H9 (cell line): ENCODE results near the gene SLC7A11. TPM values are rescaled to one million over a fixed set of nuclear protein-coding genes. Genes with fewer than 3 reads are reported as not detected.

Source experiments
- DNase-seq: peaks from one replicate; pipeline ENCODE4 v3.0.0-alpha.2; 2017
- H2AFZ ChIP-seq: one replicate; pipeline ENCODE4 v1.6.1; 2013; ENCODE audit warnings: mild to moderate bottlenecking, low read length, control low read depth, moderate library complexity
- H2AK5ac ChIP-seq: 2 replicates; pipeline ENCODE4 v1.6.1; 2013; ENCODE audit warnings: low read length, control low read depth, mixed read lengths; ENCODE audit not compliant: insufficient read length
- H2BK120ac ChIP-seq: one replicate; pipeline ENCODE4 v1.6.1; 2013; ENCODE audit warnings: low read depth, mild to moderate bottlenecking, low read length, control low read depth, inconsistent platforms; ENCODE audit not compliant: poor library complexity, severe bottlenecking
- H2BK12ac ChIP-seq: 2 replicates; pipeline ENCODE4 v1.6.1; 2013; ENCODE audit warnings: low read length, control low read depth, mixed read lengths, low read depth; ENCODE audit not compliant: insufficient read length
- H2BK15ac ChIP-seq: 2 replicates; pipeline ENCODE4 v1.6.1; 2013; ENCODE audit warnings: low read depth, low read length, control low read depth
- H2BK20ac ChIP-seq: one replicate; pipeline ENCODE4 v1.6.1; 2013; ENCODE audit warnings: low read depth, mild to moderate bottlenecking, low read length, control low read depth, inconsistent platforms; ENCODE audit not compliant: poor library complexity, severe bottlenecking
- H2BK5ac ChIP-seq: 2 replicates; pipeline ENCODE4 v1.6.1; 2013; ENCODE audit warnings: low read length, control low read depth, mixed read lengths; ENCODE audit not compliant: insufficient read length
- H3K14ac ChIP-seq: 2 replicates; pipeline ENCODE4 v1.6.1; 2013; ENCODE audit warnings: low read length, control low read depth; ENCODE audit not compliant: insufficient read depth
- H3K18ac ChIP-seq: 2 replicates; pipeline ENCODE4 v1.6.1; 2013; ENCODE audit warnings: low read depth, mild to moderate bottlenecking, mixed read lengths, low read length, control low read depth; ENCODE audit not compliant: insufficient read length
- H3K23ac ChIP-seq: 2 replicates; pipeline ENCODE4 v1.6.1; 2013; ENCODE audit warnings: low read length, control low read depth, mixed read lengths, low read depth; ENCODE audit not compliant: insufficient read length
- H3K23me2 ChIP-seq: 2 replicates; pipeline ENCODE4 v1.6.1; 2013; ENCODE audit warnings: low read depth, mild to moderate bottlenecking, mixed read lengths, low read length, control low read depth; ENCODE audit not compliant: insufficient read length, poor library complexity, severe bottlenecking
- H3K27ac ChIP-seq: 2 replicates; pipeline ENCODE4 v1.5.1; 2013; ENCODE audit warnings: low read length, control low read depth, mixed read lengths, low read depth; ENCODE audit not compliant: insufficient read length
- H3K27me3 ChIP-seq: 2 replicates; pipeline ENCODE4 v1.6.1; 2013; ENCODE audit warnings: low read length, control low read depth, inconsistent platforms; ENCODE audit not compliant: insufficient read depth
- H3K4ac ChIP-seq: 2 replicates; pipeline ENCODE4 v1.6.1; 2013; ENCODE audit warnings: low read depth, mild to moderate bottlenecking, control low read depth, inconsistent platforms, low read length, moderate library complexity
- H3K4me1 ChIP-seq: 2 replicates; pipeline ENCODE4 v1.6.1; 2013; ENCODE audit warnings: low read length, control low read depth, inconsistent platforms; ENCODE audit not compliant: insufficient read depth
- H3K4me2 ChIP-seq: 2 replicates; pipeline ENCODE4 v1.6.1; 2013; ENCODE audit warnings: low read length, control low read depth, mixed read lengths; ENCODE audit not compliant: insufficient read length, insufficient read depth
- H3K56ac ChIP-seq: 2 replicates; pipeline ENCODE4 v1.6.1; 2013; ENCODE audit warnings: low read depth, mild to moderate bottlenecking, mixed read lengths, low read length, control low read depth; ENCODE audit not compliant: insufficient read length
- H3K79me1 ChIP-seq: 2 replicates; pipeline ENCODE4 v1.6.1; 2013; ENCODE audit warnings: low read depth, mild to moderate bottlenecking, moderate library complexity, low read length, control low read depth, inconsistent platforms; ENCODE audit not compliant: insufficient read depth, poor library complexity, severe bottlenecking
- H3K79me2 ChIP-seq: 2 replicates; pipeline ENCODE4 v1.6.1; 2013; ENCODE audit warnings: low read length, control low read depth, inconsistent platforms; ENCODE audit not compliant: insufficient read depth
- H3K9ac ChIP-seq: 2 replicates; pipeline ENCODE4 v1.6.1; 2013; ENCODE audit warnings: low read length, control low read depth, mixed read lengths; ENCODE audit not compliant: insufficient read length; ENCODE audit errors: extremely low read depth
- H3K9me3 ChIP-seq: one replicate; pipeline ENCODE4 v1.6.1; 2013; ENCODE audit warnings: low read depth, low read length, inconsistent platforms; ENCODE audit not compliant: control insufficient read depth
- H3T11ph ChIP-seq: one replicate; pipeline ENCODE4 v1.6.1; 2013; ENCODE audit warnings: mild to moderate bottlenecking, low read length, control low read depth, inconsistent platforms
- H4K20me1 ChIP-seq: one replicate; pipeline ENCODE4 v1.6.1; 2013; ENCODE audit not compliant: control insufficient read depth, insufficient read length, insufficient read depth
- H4K5ac ChIP-seq: 2 replicates; pipeline ENCODE4 v1.6.1; 2013; ENCODE audit warnings: low read depth, mild to moderate bottlenecking, mixed read lengths, low read length, control low read depth; ENCODE audit not compliant: insufficient read length
- H4K8ac ChIP-seq: replicated peaks from 2 replicates; pipeline ENCODE4 v1.6.1; 2013; ENCODE audit warnings: low read length, control low read depth, mixed read lengths, low read depth; ENCODE audit not compliant: insufficient read length
- H4K91ac ChIP-seq: 2 replicates; pipeline ENCODE4 v1.6.1; 2013; ENCODE audit warnings: low read depth, mild to moderate bottlenecking, moderate library complexity, mixed read lengths, low read length, control low read depth; ENCODE audit not compliant: insufficient read length
- H3K27ac Mint-ChIP-seq, 3 experiments: 2 replicates in 2 of 3; 3 replicates in 1 of 3; pipeline ENCODE4 v1.8.0; 2020 to 2021; ENCODE audit warnings: mixed read lengths in 3 of 3, mild to moderate bottlenecking in 1 of 3, moderate library complexity in 1 of 3
- H3K27me3 Mint-ChIP-seq: 2 replicates; pipeline ENCODE4 v1.8.0; 2021; ENCODE audit warnings: low read depth, mild to moderate bottlenecking, moderate library complexity, mixed read lengths
- H3K36me3 Mint-ChIP-seq, 3 experiments: 2 replicates in 2 of 3; 3 replicates in 1 of 3; pipeline ENCODE4 v1.8.0; 2020 to 2021; ENCODE audit warnings: low read depth in 3 of 3, mixed read lengths in 3 of 3; ENCODE audit not compliant: insufficient read depth in 1 of 3
- H3K4me1 Mint-ChIP-seq, 2 experiments: 2 replicates each; pipeline ENCODE4 v1.8.0; 2020; ENCODE audit warnings: mixed read lengths in 2 of 2
- H3K4me3 Mint-ChIP-seq, 2 experiments: 2 replicates in 1 of 2; 3 replicates in 1 of 2; pipeline ENCODE4 v1.8.0; 2020 to 2021; ENCODE audit warnings: mild to moderate bottlenecking in 2 of 2, mixed read lengths in 2 of 2, moderate library complexity in 1 of 2
- H3K9me3 Mint-ChIP-seq, 2 experiments: 2 replicates in 1 of 2; 3 replicates in 1 of 2; pipeline ENCODE4 v1.8.0; 2020; ENCODE audit warnings: mild to moderate bottlenecking in 2 of 2, mixed read lengths in 2 of 2, moderate library complexity in 1 of 2
- CTCF ChIP-seq: fragments of 200-600 bp; sonication (generic); conservative IDR thresholded peaks from 3 replicates; pipeline ENCODE4 v1.8.0; 2021; ENCODE audit warnings: antibody characterized with exemption, mild to moderate bottlenecking
- whole genome bisulfite sequencing: extraction: QIAGEN DNeasy Blood & Tissue Kit; methylation state at CpG from one replicate; pipeline ENCODE4 v1.1.7; 2013; ENCODE audit warnings: missing lambda C conversion rate, low lambda C conversion rate, mixed read lengths; ENCODE audit not compliant: insufficient read length; ENCODE audit errors: extremely low coverage; 5-methylcytosine and 5-hydroxymethylcytosine counted together
- total RNA-seq: library from RNA; stranded (reverse); gene quantifications from 2 replicates; pipeline ENCODE4 v1.2.1, GENCODE V29; 2021

Gene SLC7A11
- total RNA-seq, 1 experiment from 2014 or later, result 19.8 TPM

- Mint-ChIP-seq H3K9me3 (no peaks in the 10 kb centered on the region), H3K36me3 (peaks cover 25 to 43% (median 35%) of the 10 kb centered on the region in 3 experiments; a peak in 6 of 7 replicates), H3K4me3 (no peak overlapping the region), H3K27me3 (no peaks in the 10 kb centered on the region), H3K4me1 (peaks cover 0 to 2% of the 10 kb centered on the region in 2 experiments; a peak in 2 of 4 replicates), H3K27ac (no peak overlapping the region)
- Histone ChIP-seq H4K91ac (no peak overlapping the region), H2BK5ac (no peak overlapping the region), H3K56ac (no peak overlapping the region), H3K23me2 (no peaks in the 10 kb centered on the region), H3K9ac (no peak overlapping the region), H3K14ac (no peak overlapping the region), H2BK20ac (no peak overlapping the region), H2BK12ac (no peak overlapping the region), H3K27ac (no peak overlapping the region), H2BK15ac (no peak overlapping the region), H4K20me1 (no peaks in the 10 kb centered on the region), H3K18ac (no peak overlapping the region), H3K27me3 (no peaks in the 10 kb centered on the region), H4K5ac (no peak overlapping the region), H3K4ac (no peak overlapping the region), H3T11ph (no peak overlapping the region), H4K8ac (no peak overlapping the region), H3K79me1 (no peaks in the 10 kb centered on the region), H2AFZ (no peak overlapping the region), H2AK5ac (no peak overlapping the region), H3K9me3 (no peaks in the 10 kb centered on the region), H2BK120ac (no peak overlapping the region), H3K4me2 (no peak overlapping the region), H3K4me1 (no peaks in the 10 kb centered on the region), H3K23ac (no peak overlapping the region), H3K79me2 (no peaks in the 10 kb centered on the region)
- DNase-seq, result no peak
- no peak for TF ChIP-seq CTCF
- WGBS, result no CpG with 5 or more reads among the region's 5 CpGs
Observed at GRCh38 chr4:138178566-138178965, 63.6 kb downstream of the SLC7A11 start.
